Measurements from ENCODE around the gene BHLHE23.

- TF ChIP-seq, protein P1, sequence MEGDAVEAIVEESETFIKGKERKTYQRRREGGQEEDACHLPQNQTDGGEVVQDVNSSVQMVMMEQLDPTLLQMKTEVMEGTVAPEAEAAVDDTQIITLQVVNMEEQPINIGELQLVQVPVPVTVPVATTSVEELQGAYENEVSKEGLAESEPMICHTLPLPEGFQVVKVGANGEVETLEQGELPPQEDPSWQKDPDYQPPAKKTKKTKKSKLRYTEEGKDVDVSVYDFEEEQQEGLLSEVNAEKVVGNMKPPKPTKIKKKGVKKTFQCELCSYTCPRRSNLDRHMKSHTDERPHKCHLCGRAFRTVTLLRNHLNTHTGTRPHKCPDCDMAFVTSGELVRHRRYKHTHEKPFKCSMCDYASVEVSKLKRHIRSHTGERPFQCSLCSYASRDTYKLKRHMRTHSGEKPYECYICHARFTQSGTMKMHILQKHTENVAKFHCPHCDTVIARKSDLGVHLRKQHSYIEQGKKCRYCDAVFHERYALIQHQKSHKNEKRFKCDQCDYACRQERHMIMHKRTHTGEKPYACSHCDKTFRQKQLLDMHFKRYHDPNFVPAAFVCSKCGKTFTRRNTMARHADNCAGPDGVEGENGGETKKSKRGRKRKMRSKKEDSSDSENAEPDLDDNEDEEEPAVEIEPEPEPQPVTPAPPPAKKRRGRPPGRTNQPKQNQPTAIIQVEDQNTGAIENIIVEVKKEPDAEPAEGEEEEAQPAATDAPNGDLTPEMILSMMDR (conservative IDR thresholded peaks at IDR 0.05) = no peak
- TF ChIP-seq EZH2 (IDR thresholded peaks at IDR 0.05; ENCODE audit: low read depth) = no peak
Measured at GRCh38 chr20:63053432-63054102, 46.8 kb upstream of the BHLHE23 start.

Measured in PC-9 (cell line).